CD14-positive monocyte (primary cell): ENCODE results near the gene ADCY1. TPM values are rescaled to one million over a fixed set of nuclear protein-coding genes. Genes with fewer than 3 reads are reported as not detected.

ENCODE experiments used
- DNase-seq, 3 donors: peaks; one replicate each; pipeline ENCODE4 v3.0.0-alpha.2; 2011 to 2022
- H2AFZ ChIP-seq: 2 replicates; pipeline ENCODE4 v1.6.0; 2012; ENCODE audit warnings: mild to moderate bottlenecking, low read depth, low read length, inconsistent platforms; ENCODE audit not compliant: insufficient read depth, poor library complexity, severe bottlenecking
- H3K27ac ChIP-seq, 2 donors: 1 replicate in 1 of 2; 2 replicates in 1 of 2; pipeline ENCODE4 v1.5.1; 2012 to 2013; ENCODE audit warnings: low read length in 2 of 2, control low read depth in 1 of 2, inconsistent platforms in 1 of 2, low read depth in 1 of 2, mild to moderate bottlenecking in 1 of 2
- H3K27me3 ChIP-seq, 2 donors: one replicate each; pipeline versions ENCODE4 v1.6.0 to v1.6.1; 2011 to 2013; ENCODE audit warnings: low read length in 2 of 2; ENCODE audit not compliant: control insufficient read depth in 2 of 2, insufficient read depth in 2 of 2
- H3K36me3 ChIP-seq, 2 donors: replicated peaks in 1 of 2; 1 replicate in 1 of 2; 2 replicates in 1 of 2; pipeline versions ENCODE4 v1.5.1 to v1.6.1; 2012 to 2013; ENCODE audit warnings: low read length in 2 of 2, control low read depth in 1 of 2, inconsistent platforms in 1 of 2, mild to moderate bottlenecking in 1 of 2; ENCODE audit not compliant: insufficient read depth in 2 of 2, control insufficient read depth in 1 of 2
- H3K4me1 ChIP-seq, 2 donors: 1 replicate in 1 of 2; 2 replicates in 1 of 2; pipeline versions ENCODE4 v1.5.1 to v1.6.1; 2012 to 2013; ENCODE audit warnings: low read length in 2 of 2, control low read depth in 1 of 2, inconsistent platforms in 1 of 2, mild to moderate bottlenecking in 1 of 2, moderate library complexity in 1 of 2; ENCODE audit not compliant: insufficient read depth in 2 of 2, control insufficient read depth in 1 of 2
- H3K4me2 ChIP-seq: replicated peaks from 2 replicates; pipeline ENCODE3; 2012; ENCODE audit warnings: low read length, moderate library complexity, mild to moderate bottlenecking; ENCODE audit not compliant: poor library complexity, severe bottlenecking; ENCODE audit errors: extremely low read depth
- H3K4me3 ChIP-seq, 3 experiments: fragments of 200-600 bp in 1 of 3; sonication (generic) in 1 of 3; replicated peaks in 1 of 3; 1 replicate in 2 of 3; 2 replicates in 1 of 3; pipeline ENCODE4 v1.5.1; 2011 to 2013; ENCODE audit warnings: low read length in 3 of 3, mild to moderate bottlenecking in 3 of 3, control low read depth in 2 of 3, low read depth in 2 of 3, inconsistent platforms in 1 of 3, moderate library complexity in 1 of 3
- H3K79me2 ChIP-seq: 2 replicates; pipeline ENCODE4 v1.6.0; 2012; ENCODE audit warnings: mild to moderate bottlenecking, control low read depth, inconsistent platforms, low read length, moderate library complexity; ENCODE audit not compliant: insufficient read depth
- H3K9ac ChIP-seq: 2 replicates; pipeline ENCODE4 v1.6.0; 2017; ENCODE audit warnings: low read length, mild to moderate bottlenecking; ENCODE audit not compliant: insufficient read depth, poor library complexity, severe bottlenecking
- H3K9me3 ChIP-seq, 2 donors: replicated peaks in 1 of 2; 1 replicate in 1 of 2; 2 replicates in 1 of 2; pipeline versions ENCODE4 v1.5.1 to v1.6.1; 2012 to 2013; ENCODE audit warnings: low read length in 2 of 2, control low read depth in 1 of 2; ENCODE audit not compliant: control insufficient read depth in 1 of 2, insufficient read depth in 1 of 2
- H4K20me1 ChIP-seq: 2 replicates; pipeline ENCODE4 v1.6.0; 2012; ENCODE audit warnings: mild to moderate bottlenecking, low read length, control low read depth, moderate library complexity; ENCODE audit not compliant: insufficient read depth
- H3K27ac Mint-ChIP-seq, 7 donors: one replicate each; pipeline ENCODE4 v1.8.0; 2020; ENCODE audit warnings: mild to moderate bottlenecking in 7 of 7, mixed read lengths in 7 of 7, moderate library complexity in 6 of 7, inconsistent platforms in 2 of 7
- H3K27me3 Mint-ChIP-seq, 3 donors: one replicate each; pipeline ENCODE4 v1.8.0; 2021 to 2022; ENCODE audit warnings: low read depth in 3 of 3, mild to moderate bottlenecking in 3 of 3, mixed read lengths in 3 of 3, moderate library complexity in 3 of 3, inconsistent platforms in 1 of 3
- H3K36me3 Mint-ChIP-seq, 2 donors: one replicate each; pipeline ENCODE4 v1.8.0; 2020; ENCODE audit warnings: mixed read lengths in 2 of 2, inconsistent platforms in 1 of 2, mild to moderate bottlenecking in 1 of 2
- H3K4me1 Mint-ChIP-seq: one replicate; pipeline ENCODE4 v1.8.0; 2020; ENCODE audit warnings: mild to moderate bottlenecking, mixed read lengths
- H3K4me3 Mint-ChIP-seq, 2 donors: one replicate each; pipeline ENCODE4 v1.8.0; 2020; ENCODE audit warnings: mild to moderate bottlenecking in 2 of 2, mixed read lengths in 2 of 2, moderate library complexity in 1 of 2
- H3K9me3 Mint-ChIP-seq, 7 donors: one replicate each; pipeline ENCODE4 v1.8.0; 2020 to 2022; ENCODE audit warnings: mixed read lengths in 7 of 7, mild to moderate bottlenecking in 6 of 7, moderate library complexity in 6 of 7, inconsistent platforms in 2 of 7
- CTCF ChIP-seq: fragments of 200-600 bp; IDR thresholded peaks from one replicate; pipeline ENCODE4 v1.8.0; 2022; ENCODE audit warnings: antibody characterized with exemption, mild to moderate bottlenecking
- WGBS: methylation state at CpG from one replicate; pipeline ENCODE4 v1.1.5; 2013; ENCODE audit warnings: missing lambda C conversion rate; ENCODE audit not compliant: insufficient coverage; 5-methylcytosine and 5-hydroxymethylcytosine counted together
- intact Hi-C, 2 donors: fragments of 100-400 bp; cut with micrococcal nuclease; formaldehyde crosslinking; loops; one replicate each; pipeline versions ENCODE4 v1.15.0 to v1.15.1; 2023
- polyA plus RNA-seq, 3 donors: library from polyadenylated mRNA; depleted of rRNA in 1 of 3; unstranded in 2 of 3; stranded (reverse) in 1 of 3; fragments of 300-500 nt in 2 of 3; fragments of >200 nt in 1 of 3; fragmentation: Illumina TruSeq in 2 of 3; gene quantifications; 1 replicate in 2 of 3; 2 replicates in 1 of 3; pipeline ENCODE4 v1.2.3, GENCODE V29; 2012 to 2021

Gene ADCY1
- polyA plus RNA-seq, 3 donors, result 0.01 TPM; not detected in 2

DNA sequence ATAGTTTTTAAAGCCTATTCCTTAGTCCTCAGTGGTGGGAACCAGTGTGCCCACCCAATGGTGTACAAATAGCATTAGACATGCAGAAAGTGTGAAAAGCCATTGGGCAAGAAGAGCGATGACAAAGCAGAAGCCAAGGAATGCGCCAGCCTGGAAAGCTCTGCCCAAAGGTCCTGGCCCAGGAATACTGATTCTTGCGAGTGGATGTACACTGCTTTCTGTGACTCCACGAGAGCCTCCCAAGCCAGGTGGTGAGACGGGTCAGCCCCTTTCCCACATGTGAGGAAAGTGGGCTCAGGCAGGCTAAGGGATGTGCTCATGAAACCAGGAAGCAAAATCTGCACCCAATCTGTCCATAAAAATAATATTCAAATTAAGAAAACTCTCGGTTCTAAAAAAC is 106.6 kb downstream of the ADCY1 start:
- Mint-ChIP-seq H3K27ac (no peak overlapping the region), H3K4me1 (no peaks in the 10 kb centered on the region), H3K36me3 (no peaks in the 10 kb centered on the region), H3K27me3 (peaks cover 3 to 9% (median 7%) of the 10 kb centered on the region in 3 donors), H3K9me3 (peaks cover 0 to 15% (median 1%) of the 10 kb centered on the region in 7 donors), H3K4me3 (no peak overlapping the region)
- H3K4me1 ChIP-seq, result no peaks in the 10 kb centered on the region
- H2AFZ ChIP-seq, result no peak overlapping the region
- intact Hi-C loops, result no loop called here
- no peaks in the 10 kb centered on the region for H3K36me3 ChIP-seq
- no peaks in the 10 kb centered on the region for H3K79me2 ChIP-seq
- DNase-seq, result no peak
- no peak overlapping the region for H3K4me2 ChIP-seq
- no peak overlapping the region for H3K27ac ChIP-seq
- H3K4me3 ChIP-seq, result no peak overlapping the region
- no peaks in the 10 kb centered on the region for H4K20me1 ChIP-seq
- no peak overlapping the region for H3K9ac ChIP-seq
- 97% methylated on average over 4 of the region's 6 CpGs for WGBS
- H3K27me3 ChIP-seq, result no peaks in the 10 kb centered on the region
- TF ChIP-seq CTCF, result no peak
- H3K9me3 ChIP-seq, result peaks cover 0 to 2% of the 10 kb centered on the region in 2 donors

- Mint-ChIP-seq H3K27me3 (peaks cover 5 to 6% (median 5%) of the 10 kb centered on the region in 3 donors), H3K4me3 (no peak overlapping the region), H3K36me3 (no peaks in the 10 kb centered on the region), H3K4me1 (no peaks in the 10 kb centered on the region), H3K27ac (no peak overlapping the region), H3K9me3 (peaks cover 0 to 11% (median 1%) of the 10 kb centered on the region in 7 donors)
- Histone ChIP-seq H3K9ac (no peak overlapping the region), H3K36me3 (no peaks in the 10 kb centered on the region), H3K79me2 (no peaks in the 10 kb centered on the region), H3K9me3 (peaks cover 0 to 2% of the 10 kb centered on the region in 2 donors), H3K4me1 (no peaks in the 10 kb centered on the region), H3K27ac (no peak overlapping the region), H2AFZ (no peak overlapping the region), H3K4me2 (no peak overlapping the region), H4K20me1 (no peaks in the 10 kb centered on the region), H3K27me3 (no peaks in the 10 kb centered on the region), H3K4me3 (no peak overlapping the region)
- no peak for TF ChIP-seq CTCF
- DNase-seq, result no peak
- intact Hi-C loops, result no loop called here
- WGBS, result 96% methylated on average over 13 of the region's 13 CpGs
These were observed 107.6 kb downstream of the ADCY1 start for GRCh38 chr7:45681596-45682357.
